K562 (cell line): Measurements from ENCODE around the gene SNAP23. TPM values are rescaled to one million over a fixed set of nuclear protein-coding genes. Genes with fewer than 3 reads are reported as not detected.
A peak's percentile ranks its signal among the peaks of the same experiment; 100 is the strongest.

Source experiments
- ATAC-seq: fragments of 200-7000 bp; cut with Tn5 transposase; 3 replicates; pipeline ENCODE4 v1.9.1; 2020; ENCODE audit warnings: moderate library complexity
- BruUV-seq: library from RNA; stranded (reverse); fragments of 400-500 nt; replicated peaks from 2 replicates; lab custom pipeline; 2021; lab: Mats Ljungman, UMichigan
- CTCF ChIA-PET: fragments of 300-600 bp; formaldehyde crosslinking; extraction: SDS; loops from one replicate; lab custom pipeline; 2021; ENCODE audit warnings: low intra/inter-chr PET ratio; lab: Yijun Ruan, JAX
- POLR2A ChIA-PET: fragments of 300-600, 350-650 bp; sonication (Branson Sonifier 250); formaldehyde crosslinking; extraction: SDS; loops from one replicate; lab custom pipeline; 2021; ENCODE audit warnings: antibody characterized with exemption, inconsistent platforms; lab: Yijun Ruan, JAX
- DNase-seq, 4 experiments: peaks; one replicate each; pipeline versions ENCODE4 v3.0.0 to v3.0.0-alpha.2; 2011 to 2018; ENCODE audit warnings: low spot score in 3 of 4, mixed read lengths in 3 of 4; ENCODE audit errors: extremely low read depth in 1 of 4
- FAIRE-seq: peaks from 2 replicates; lab custom pipeline; 2011; peaks lifted over from hg19 to GRCh38; lab: Jason Lieb, UNC
- H2AFZ ChIP-seq: 2 replicates; pipeline ENCODE4 v1.6.0; 2011; ENCODE audit warnings: low read depth, low read length, control low read depth, inconsistent platforms
- H3K27ac ChIP-seq: fragments of 200-600 bp; 3 replicates; pipeline ENCODE4 v1.8.0; 2011; ENCODE audit warnings: low read depth, mild to moderate bottlenecking, control low read depth, inconsistent platforms, low read length, moderate library complexity, mixed read lengths; ENCODE audit errors: extremely low read depth
- H3K27me3 ChIP-seq, 2 experiments: fragments of 300-600 bp in 1 of 2; 2 replicates in 1 of 2; 3 replicates in 1 of 2; pipeline versions ENCODE4 v1.6.0 to v1.8.0; 2011; ENCODE audit warnings: inconsistent platforms in 2 of 2, low read length in 2 of 2, mild to moderate bottlenecking in 1 of 2, mixed read lengths in 1 of 2, moderate library complexity in 1 of 2; ENCODE audit not compliant: control insufficient read depth in 2 of 2, insufficient read depth in 2 of 2
- H3K36me3 ChIP-seq: fragments of 300-600 bp; 3 replicates; pipeline ENCODE4 v1.8.0; 2011; ENCODE audit warnings: mild to moderate bottlenecking, low read length, inconsistent platforms; ENCODE audit not compliant: control insufficient read depth, insufficient read depth
- H3K4me1 ChIP-seq, 2 experiments: fragments of 200-600 bp in 1 of 2; replicated peaks in 1 of 2; 2 replicates in 1 of 2; 3 replicates in 1 of 2; pipeline versions ENCODE4 v1.5.1 to v1.8.0; 2011; ENCODE audit warnings: inconsistent platforms in 2 of 2, low read length in 2 of 2, mild to moderate bottlenecking in 1 of 2, mixed read lengths in 1 of 2, moderate library complexity in 1 of 2; ENCODE audit not compliant: control insufficient read depth in 2 of 2, insufficient read depth in 2 of 2
- H3K4me2 ChIP-seq: 2 replicates; pipeline ENCODE4 v1.6.1; 2011; ENCODE audit warnings: low read length, control low read depth, inconsistent platforms, mixed read lengths; ENCODE audit not compliant: insufficient read depth
- H3K4me3 ChIP-seq: fragments of 200-600 bp; sonication (generic), shearing (Covaris generic); 2 replicates; pipeline ENCODE4 v1.5.1; 2016; ENCODE audit warnings: control low read depth, inconsistent platforms
- H3K79me2 ChIP-seq: fragments of 200-600 bp; 3 replicates; pipeline ENCODE4 v1.8.0; 2011; ENCODE audit warnings: low read length, inconsistent platforms; ENCODE audit not compliant: control insufficient read depth, insufficient read depth
- H3K9ac ChIP-seq, 2 experiments: 2 replicates each; pipeline versions ENCODE4 v1.6.0 to v1.6.1; 2011; ENCODE audit warnings: low read depth in 2 of 2, low read length in 2 of 2, control low read depth in 1 of 2, inconsistent platforms in 1 of 2, mild to moderate bottlenecking in 1 of 2, mixed read lengths in 1 of 2; ENCODE audit not compliant: insufficient read depth in 1 of 2
- H3K9me1 ChIP-seq: one replicate; pipeline ENCODE4 v1.6.0; 2011; ENCODE audit warnings: inconsistent platforms, mild to moderate bottlenecking, low read length, moderate library complexity; ENCODE audit not compliant: control insufficient read depth, insufficient read depth
- H3K9me3 ChIP-seq: replicated peaks from 2 replicates; pipeline ENCODE4 v1.5.1; 2011; ENCODE audit warnings: low read depth, low read length, inconsistent platforms; ENCODE audit not compliant: control insufficient read depth, insufficient read depth
- H4K20me1 ChIP-seq: replicated peaks from 2 replicates; pipeline ENCODE4 v1.6.1; 2011; ENCODE audit warnings: low read length, inconsistent platforms, mixed read lengths; ENCODE audit not compliant: control insufficient read depth, insufficient read depth
- CEBPG ChIP-seq, 3 experiments: fragments of 200-800 bp in 1 of 3; sonication (Bioruptor generic) in 1 of 3; sonication (generic) in 1 of 3; formaldehyde crosslinking in 1 of 3; IDR thresholded peaks in 2 of 3; conservative IDR thresholded peaks in 1 of 3; 2 replicates each; pipeline versions ENCODE4 v1.6.1 to v1.8.0; 2016 to 2022; ENCODE audit warnings: missing compliant biosample characterization in 2 of 3, missing genetic modification characterization in 2 of 3, mild to moderate bottlenecking in 1 of 3, missing genetic modification reagents in 1 of 3
- MGA ChIP-seq: fragments of 450-650 bp; IDR thresholded peaks from 2 replicates; pipeline ENCODE4 v1.6.1; 2016; ENCODE audit warnings: mild to moderate bottlenecking, moderate library complexity
- NFATC3 ChIP-seq: fragments of 450-650 bp; IDR thresholded peaks from 2 replicates; pipeline ENCODE4 v1.6.1; 2017; ENCODE audit warnings: mild to moderate bottlenecking
- TAF9B ChIP-seq: fragments of 450-650 bp; IDR thresholded peaks from 2 replicates; pipeline ENCODE4 v1.6.1; 2018; ENCODE audit warnings: mild to moderate bottlenecking; ENCODE audit not compliant: partially characterized antibody
- TSC22D4 ChIP-seq: fragments of 450-650 bp; IDR thresholded peaks from 2 replicates; pipeline ENCODE4 v1.6.1; 2016; ENCODE audit warnings: missing genetic modification characterization, missing biosample characterization, control low read depth
- ZNF143 ChIP-seq: sonication (generic); formaldehyde crosslinking; IDR thresholded peaks from 2 replicates; pipeline ENCODE4 v1.9.0; 2022; ENCODE audit warnings: mild to moderate bottlenecking, missing genetic modification reagents
- WGBS: fragments of 100-300 bp; shearing (Covaris generic); methylation state at CpG from one replicate; pipeline ENCODE4 v1.1.6; 2016; ENCODE audit warnings: low coverage, mixed read lengths; ENCODE audit not compliant: insufficient coverage; ENCODE audit errors: missing lambda C conversion rate; 5-methylcytosine and 5-hydroxymethylcytosine counted together
- in situ Hi-C: fragments of 300-500 bp; cut with MboI; formaldehyde crosslinking; loops from 4 replicates; pipeline ENCODE4 v1.15.0; 2018; ENCODE audit warnings: inconsistent platforms, mixed read lengths
- intact Hi-C: fragments of 100-400 bp; cut with micrococcal nuclease; formaldehyde crosslinking; loops from 2 replicates; pipeline ENCODE4 v1.14.2; 2022
- polyA plus RNA-seq, 8 experiments: library from polyadenylated mRNA; depleted of rRNA in 4 of 8; stranded (reverse) in 5 of 8; unstranded in 3 of 8; fragments of >200 nt; fragmentation: Nextera tagmentation in 2 of 8; fragmentation: Illumina TruSeq in 1 of 8; extraction: Ambion mirVana in 2 of 8; extraction: Trizol in 1 of 8; gene quantifications; 2 replicates each; pipeline versions ENCODE4 v1.2.1 to v1.2.3, GENCODE V29; 2011 to 2014; ENCODE audit warnings: inconsistent platforms in 1 of 8, missing spikeins in 1 of 8
- total RNA-seq, 7 experiments: library from RNA; depleted of rRNA in 6 of 7; stranded (reverse); fragments of >200 nt in 6 of 7; fragmentation: Illumina TruSeq in 2 of 7; extraction: Trizol in 2 of 7; gene quantifications; 2 replicates each; pipeline versions ENCODE4 v1.2.1 to v1.2.3, GENCODE V29; 2011 to 2021; ENCODE audit warnings: low replicate concordance in 1 of 7

SNAP23 gene
- total and polyA plus RNA-seq, 9 of the 15 experiments (the other 6 are each of a cell fraction or from before 2014, with no cell fraction given): 78.9 to 168 (median 117) TPM

DNA sequence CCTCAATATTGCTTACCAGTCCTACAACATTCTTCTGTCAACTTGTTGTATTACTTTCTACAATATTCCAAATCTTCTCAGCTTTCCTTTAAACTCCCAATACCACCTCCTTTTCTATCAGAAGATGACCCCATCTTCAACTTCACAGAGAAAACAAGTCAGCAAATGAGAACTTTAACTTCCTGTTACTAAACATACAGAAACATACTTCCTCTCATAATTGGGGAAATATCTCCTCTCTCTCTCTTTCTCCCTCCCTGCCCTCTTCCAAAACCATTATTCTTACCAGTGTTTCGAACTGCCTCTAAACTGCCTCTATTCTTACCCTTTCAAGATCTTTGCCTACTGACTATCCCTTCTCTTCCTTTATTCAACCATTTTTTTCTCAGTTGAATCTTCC is 1.8 kb upstream of the SNAP23 start:
- no peak for ATAC-seq
- Histone ChIP-seq H4K20me1 (no peaks in the 10 kb centered on the region), H3K27ac (peak overlapping the region; percentile 25; the same call in 1 of the 3 replicates), H3K4me3 (no peak overlapping the region), H3K27me3 (no peaks in the 10 kb centered on the region), H3K79me2 (peaks cover 54% of the 10 kb centered on the region), H3K9ac (no peak overlapping the region), H3K9me1 (no peaks in the 10 kb centered on the region), H3K9me3 (no peaks in the 10 kb centered on the region), H2AFZ (peak overlapping the region; percentile 82), H3K4me1 (peaks cover 17 to 22% of the 10 kb centered on the region in 2 experiments), H3K4me2 (no peak overlapping the region), H3K36me3 (peaks cover 7% of the 10 kb centered on the region; the same call in 2 of the 3 replicates)
- 47% methylated on average over 1 of the region's 1 CpG for WGBS
- DNase-seq: no peak
- in situ Hi-C loops: no loop called here
- POLR2A ChIA-PET: no interaction called here
- CTCF ChIA-PET: no interaction called here
- no peak for FAIRE-seq
- TF ChIP-seq TSC22D4 (tag): no peak
- no peak for TF ChIP-seq NFATC3
- TF ChIP-seq MGA: no peak
- TF ChIP-seq ZNF143 (CRISPR knock-in tag): no peak
- no peak for TF ChIP-seq CEBPG (CRISPR knock-in tag; IDR thresholded peaks at IDR 0.05)
- TF ChIP-seq CEBPG (tag; conservative IDR thresholded peaks at IDR 0.05 in 1 of 2, IDR thresholded peaks at IDR 0.05 in 1 of 2): no peak
- peak; percentile 19 for TF ChIP-seq TAF9B
- no TSS peak for BruUV-seq
- intact Hi-C loops: loop anchor here (2.0 kb wide), 1 partner anchor 55 kb away; the partner anchor contains the start of genes HAUS2 and LRRC57
